Measurements from ENCODE around the gene RASD2. TPM values are rescaled to one million over a fixed set of nuclear protein-coding genes. Genes with fewer than 3 reads are reported as not detected.
"Not testable (repeated sequence)": the region's sequence is repeated elsewhere in the genome, so short reads cannot be mapped to it uniquely, and the experiment has no call there.

Gene RASD2
- total RNA-seq, 1 experiment from 2014 or later = 2.4 TPM

GRCh38 chr22:35495711-35496110 is 44.9 kb upstream of the RASD2 start:
- H3K9ac ChIP-seq (ENCODE audit: low read length); H3K9me2 ChIP-seq (ENCODE audit: insufficient read depth); H3K9me3 ChIP-seq (ENCODE audit: control insufficient read depth in 1 of 2, insufficient read depth in 1 of 2, low read depth in 1 of 2, low read length in 2 of 2); H3K4me3 ChIP-seq (replicated peaks in 1 of 2; ENCODE audit: low read depth in 1 of 2, low read length in 2 of 2); RAD21 ChIA-PET (ENCODE audit: low non-redundant PET in 1 of 2, low total read pairs in 2 of 2, uncharacterized antibody in 2 of 2, unreplicated experiment in 2 of 2); intact Hi-C loops (cut with micrococcal nuclease); H3K27ac ChIP-seq (ENCODE audit: low read depth, low read length); H2AFZ ChIP-seq (ENCODE audit: low read depth, low read length, poor library complexity, severe bottlenecking); H3K36me3 ChIP-seq (ENCODE audit: control insufficient read depth in 1 of 2, insufficient read depth in 2 of 2, low read length in 2 of 2); BruUV-seq (replicated peaks); POLR2A ChIA-PET; H3K4me2 ChIP-seq (ENCODE audit: low read length); ATAC-seq; H3K27me3 ChIP-seq (ENCODE audit: insufficient read depth, low read length); H4K20me1 ChIP-seq (ENCODE audit: insufficient read depth); H3K79me2 ChIP-seq (ENCODE audit: insufficient read depth, low read length); DNase-seq (ENCODE audit: low read depth, low spot score); CTCF ChIA-PET: not testable (repeated sequence)
- H3K4me1 ChIP-seq (ENCODE audit: control insufficient read depth in 1 of 2, insufficient read depth in 2 of 2, low read length in 2 of 2) = peaks cover 6 to 16% of the 10 kb centered on the region in 2 experiments; a peak in 3 of 4 replicates

GRCh38 chr22:35496768-35497312 is 43.8 kb upstream of the RASD2 start:
- POLR2A ChIA-PET = no interaction called here
- BruUV-seq (replicated peaks) = no TSS peak
- Histone ChIP-seq H3K9me3 (ENCODE audit: control insufficient read depth in 1 of 2, insufficient read depth in 1 of 2, low read depth in 1 of 2, low read length in 2 of 2) (no peaks in the 10 kb centered on the region), H3K4me3 (replicated peaks in 1 of 2; ENCODE audit: low read depth in 1 of 2, low read length in 2 of 2) (no peak overlapping the region), H2AFZ (ENCODE audit: low read depth, low read length, poor library complexity, severe bottlenecking) (no peak overlapping the region), H3K79me2 (ENCODE audit: insufficient read depth, low read length) (no peaks in the 10 kb centered on the region), H3K36me3 (ENCODE audit: control insufficient read depth in 1 of 2, insufficient read depth in 2 of 2, low read length in 2 of 2) (no peaks in the 10 kb centered on the region), H3K27ac (ENCODE audit: low read depth, low read length) (no peak overlapping the region), H3K9me2 (ENCODE audit: insufficient read depth) (no peaks in the 10 kb centered on the region), H3K27me3 (ENCODE audit: insufficient read depth, low read length) (no peaks in the 10 kb centered on the region), H3K9ac (ENCODE audit: low read length) (no peak overlapping the region), H3K4me2 (ENCODE audit: low read length) (no peak overlapping the region), H4K20me1 (ENCODE audit: insufficient read depth) (no peaks in the 10 kb centered on the region), H3K4me1 (ENCODE audit: control insufficient read depth in 1 of 2, insufficient read depth in 2 of 2, low read length in 2 of 2) (peaks cover 6 to 10% of the 10 kb centered on the region in 2 experiments; a peak in 3 of 4 replicates)
- no peak for TF ChIP-seq EZH2 (IDR thresholded peaks at IDR 0.05)
- no peak for TF ChIP-seq MAX (IDR thresholded peaks at IDR 0.05)
- TF ChIP-seq, protein P1, sequence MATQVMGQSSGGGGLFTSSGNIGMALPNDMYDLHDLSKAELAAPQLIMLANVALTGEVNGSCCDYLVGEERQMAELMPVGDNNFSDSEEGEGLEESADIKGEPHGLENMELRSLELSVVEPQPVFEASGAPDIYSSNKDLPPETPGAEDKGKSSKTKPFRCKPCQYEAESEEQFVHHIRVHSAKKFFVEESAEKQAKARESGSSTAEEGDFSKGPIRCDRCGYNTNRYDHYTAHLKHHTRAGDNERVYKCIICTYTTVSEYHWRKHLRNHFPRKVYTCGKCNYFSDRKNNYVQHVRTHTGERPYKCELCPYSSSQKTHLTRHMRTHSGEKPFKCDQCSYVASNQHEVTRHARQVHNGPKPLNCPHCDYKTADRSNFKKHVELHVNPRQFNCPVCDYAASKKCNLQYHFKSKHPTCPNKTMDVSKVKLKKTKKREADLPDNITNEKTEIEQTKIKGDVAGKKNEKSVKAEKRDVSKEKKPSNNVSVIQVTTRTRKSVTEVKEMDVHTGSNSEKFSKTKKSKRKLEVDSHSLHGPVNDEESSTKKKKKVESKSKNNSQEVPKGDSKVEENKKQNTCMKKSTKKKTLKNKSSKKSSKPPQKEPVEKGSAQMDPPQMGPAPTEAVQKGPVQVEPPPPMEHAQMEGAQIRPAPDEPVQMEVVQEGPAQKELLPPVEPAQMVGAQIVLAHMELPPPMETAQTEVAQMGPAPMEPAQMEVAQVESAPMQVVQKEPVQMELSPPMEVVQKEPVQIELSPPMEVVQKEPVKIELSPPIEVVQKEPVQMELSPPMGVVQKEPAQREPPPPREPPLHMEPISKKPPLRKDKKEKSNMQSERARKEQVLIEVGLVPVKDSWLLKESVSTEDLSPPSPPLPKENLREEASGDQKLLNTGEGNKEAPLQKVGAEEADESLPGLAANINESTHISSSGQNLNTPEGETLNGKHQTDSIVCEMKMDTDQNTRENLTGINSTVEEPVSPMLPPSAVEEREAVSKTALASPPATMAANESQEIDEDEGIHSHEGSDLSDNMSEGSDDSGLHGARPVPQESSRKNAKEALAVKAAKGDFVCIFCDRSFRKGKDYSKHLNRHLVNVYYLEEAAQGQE (IDR thresholded peaks at IDR 0.05; ENCODE audit: low read depth) = no peak
- no peak for TF ChIP-seq YY1 (IDR thresholded peaks at IDR 0.05; ENCODE audit: extremely low read depth, insufficient replicate concordance, low read depth, low read length)
- TF ChIP-seq CTCF (IDR thresholded peaks at IDR 0.05 in 2 of 3, conservative IDR thresholded peaks at IDR 0.05 in 1 of 3; ENCODE audit: borderline replicate concordance in 1 of 3, insufficient read depth in 1 of 3, low read depth in 2 of 3, low read length in 2 of 3) = no peak
- TF ChIP-seq JUND (IDR thresholded peaks at IDR 0.05) = no peak
- no peak for TF ChIP-seq ZBTB33 (IDR thresholded peaks at IDR 0.05; ENCODE audit: extremely low read depth, insufficient replicate concordance, low read length)
- no peak for TF ChIP-seq TCF7L2 (IDR thresholded peaks at IDR 0.05; ENCODE audit: borderline replicate concordance, extremely low read depth, insufficient read depth, insufficient read length)
- TF ChIP-seq RAD21 (IDR thresholded peaks at IDR 0.05; ENCODE audit: low read depth) = no peak
- TF ChIP-seq ZNF274 (IDR thresholded peaks at IDR 0.05; ENCODE audit: low read depth, low read length) = no peak
- DNase-seq (ENCODE audit: low read depth, low spot score) = no peak
- no peak for ATAC-seq
- intact Hi-C loops (cut with micrococcal nuclease) = no loop called here
- CTCF ChIA-PET = interaction anchor here (1.1 kb wide), 1 partner anchor 66 kb away, joined by 3 read pairs; no protein-coding TSS in a partner anchor
- RAD21 ChIA-PET (ENCODE audit: low non-redundant PET in 1 of 2, low total read pairs in 2 of 2, uncharacterized antibody in 2 of 2, unreplicated experiment in 2 of 2) = interaction anchor here in 1 of 2 experiments (0.6 kb wide), 1 partner anchor 19 kb away, joined by 7 read pairs; no protein-coding TSS in a partner anchor

All from HCT116 (cell line).